Measurements from ENCODE around the gene RNF10.

RNF10 gene

GRCh38 chr12:120544691-120545090, 10.5 kb downstream of the RNF10 start:
- TF ChIP-seq TAF1 (IDR thresholded peaks at IDR 0.05; ENCODE audit: borderline replicate concordance, insufficient read depth, low read length) (no peak), SIN3A (IDR thresholded peaks at IDR 0.05; ENCODE audit: borderline replicate concordance, insufficient read depth, low read length) (no peak), POLR2AphosphoS5 (IDR thresholded peaks at IDR 0.05; ENCODE audit: low read depth, low read length) (no peak), FOXP2 (optimal IDR thresholded peaks at IDR 0.05; ENCODE audit: borderline replicate concordance, extremely low read depth, extremely low read length, insufficient read depth) (no peak), REST (IDR thresholded peaks at IDR 0.05; ENCODE audit: insufficient read depth in 1 of 2, low read depth in 2 of 2, low read length in 2 of 2) (no peak)

GRCh38 chr12:120546050-120546386, 11.9 kb downstream of the RNF10 start:
- TF ChIP-seq TAF1 (IDR thresholded peaks at IDR 0.05; ENCODE audit: borderline replicate concordance, insufficient read depth, low read length) (no peak), FOXP2 (optimal IDR thresholded peaks at IDR 0.05; ENCODE audit: borderline replicate concordance, extremely low read depth, extremely low read length, insufficient read depth) (no peak), REST (IDR thresholded peaks at IDR 0.05; ENCODE audit: insufficient read depth in 1 of 2, low read depth in 2 of 2, low read length in 2 of 2) (no peak), SIN3A (IDR thresholded peaks at IDR 0.05; ENCODE audit: borderline replicate concordance, insufficient read depth, low read length) (no peak), POLR2AphosphoS5 (IDR thresholded peaks at IDR 0.05; ENCODE audit: low read depth, low read length) (no peak)

GRCh38 chr12:120554678-120555077, 20.5 kb downstream of the RNF10 start:
- TF ChIP-seq POLR2AphosphoS5 (IDR thresholded peaks at IDR 0.05; ENCODE audit: low read depth, low read length) (no peak), TAF1 (IDR thresholded peaks at IDR 0.05; ENCODE audit: borderline replicate concordance, insufficient read depth, low read length) (no peak), FOXP2 (optimal IDR thresholded peaks at IDR 0.05; ENCODE audit: borderline replicate concordance, extremely low read depth, extremely low read length, insufficient read depth) (no peak), REST (IDR thresholded peaks at IDR 0.05; ENCODE audit: insufficient read depth in 1 of 2, low read depth in 2 of 2, low read length in 2 of 2) (no peak), SIN3A (IDR thresholded peaks at IDR 0.05; ENCODE audit: borderline replicate concordance, insufficient read depth, low read length) (no peak)

GRCh38 chr12:120557589-120557988, 23.4 kb downstream of the RNF10 start:
- TF ChIP-seq SIN3A (IDR thresholded peaks at IDR 0.05; ENCODE audit: borderline replicate concordance, insufficient read depth, low read length) = no peak
- no peak for TF ChIP-seq REST (IDR thresholded peaks at IDR 0.05; ENCODE audit: insufficient read depth in 1 of 2, low read depth in 2 of 2, low read length in 2 of 2)
- no peak for TF ChIP-seq TAF1 (IDR thresholded peaks at IDR 0.05; ENCODE audit: borderline replicate concordance, insufficient read depth, low read length)
- no peak for TF ChIP-seq FOXP2 (optimal IDR thresholded peaks at IDR 0.05; ENCODE audit: borderline replicate concordance, extremely low read depth, extremely low read length, insufficient read depth)
- TF ChIP-seq POLR2AphosphoS5 (IDR thresholded peaks at IDR 0.05; ENCODE audit: low read depth, low read length) = no peak

- TF ChIP-seq SIN3A (IDR thresholded peaks at IDR 0.05; ENCODE audit: borderline replicate concordance, insufficient read depth, low read length) (no peak), FOXP2 (optimal IDR thresholded peaks at IDR 0.05; ENCODE audit: borderline replicate concordance, extremely low read depth, extremely low read length, insufficient read depth) (no peak), TAF1 (IDR thresholded peaks at IDR 0.05; ENCODE audit: borderline replicate concordance, insufficient read depth, low read length) (no peak), POLR2AphosphoS5 (IDR thresholded peaks at IDR 0.05; ENCODE audit: low read depth, low read length) (no peak)
Measured at GRCh38 chr12:120562906-120563305, 28.8 kb downstream of the RNF10 start.
